Suppressor macrophage treated with lipopolysaccharide for 1 hour (primary cell): ENCODE results near the gene CHTOP.
"Not testable (repeated sequence)": the region's sequence is repeated elsewhere in the genome, so short reads cannot be mapped to it uniquely, and the experiment has no call there.

Source experiments
- DNase-seq, 3 donors: peaks; one replicate each; pipeline ENCODE4 v3.0.0-alpha.2; 2020 to 2022

The CHTOP gene

DNA sequence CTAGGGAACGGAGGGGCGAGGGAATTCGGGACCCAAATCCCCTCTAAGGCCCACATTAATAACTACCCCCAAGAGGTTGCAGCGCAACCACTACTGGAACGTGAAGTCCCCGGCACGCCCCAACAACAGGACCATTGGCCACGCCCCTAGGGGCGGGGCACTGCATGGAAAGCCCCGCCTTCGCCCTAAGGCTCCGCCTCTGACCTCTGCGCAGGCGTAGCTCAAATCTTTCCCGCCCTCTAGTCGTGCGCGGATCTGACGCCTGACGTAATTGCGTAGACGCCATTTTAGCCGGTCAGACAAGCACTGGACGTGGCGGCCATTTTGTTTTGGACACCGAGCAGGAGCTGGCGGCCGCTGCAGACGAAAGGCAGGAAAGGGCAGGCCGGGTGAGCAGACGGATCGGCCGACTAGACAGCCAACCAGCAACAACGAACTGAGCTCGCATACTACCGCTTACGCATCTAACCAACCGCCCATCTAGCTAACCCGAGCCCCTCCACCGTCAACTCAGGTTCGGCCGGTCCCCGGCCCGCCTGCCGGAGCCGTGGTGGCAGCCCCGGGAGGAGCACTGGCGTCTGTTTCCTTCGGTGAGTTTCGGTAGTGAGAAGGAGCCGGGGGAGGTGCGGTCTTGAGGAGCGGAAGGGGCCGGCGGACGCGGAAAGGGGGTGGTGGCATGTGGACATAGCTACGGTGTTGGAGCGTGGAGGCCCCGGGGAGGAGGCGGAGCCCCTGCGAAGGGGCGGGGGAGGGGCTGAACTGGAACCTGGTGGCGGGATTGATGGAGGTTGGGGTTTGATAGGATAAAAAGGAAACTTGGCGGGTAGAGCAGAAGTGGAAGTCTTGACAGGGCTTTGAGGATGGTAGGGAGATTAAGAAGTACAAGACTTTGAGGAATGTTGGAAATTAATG is at the start of gene CHTOP:
TSS of gene CHTOP (plus strand) at position 313 of the 912 bp plus-strand sequence. CDS start 2,523 bp downstream, outside the sequence.
- peak; percentile 99 to 100 (median 100) for DNase-seq

DNA sequence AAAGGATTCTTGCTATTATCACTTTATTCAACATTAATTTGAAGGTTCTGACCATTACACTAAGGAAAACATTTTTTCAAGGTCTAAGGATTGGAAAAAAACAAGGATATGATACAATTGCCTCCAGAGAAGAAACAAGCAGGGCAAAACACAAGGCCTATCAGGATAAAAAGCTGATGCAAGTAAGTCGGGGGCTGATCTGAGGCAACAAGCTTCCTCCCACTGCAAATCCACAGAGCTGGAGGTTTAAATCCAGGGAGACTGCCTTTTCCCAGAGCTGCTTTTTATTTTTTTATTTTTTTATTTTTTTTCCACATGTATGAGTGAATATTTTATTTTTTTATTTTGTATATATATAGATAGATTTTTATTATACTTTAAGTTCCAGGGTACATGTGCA is 48.9 kb upstream of the CHTOP start:
- no peak for DNase-seq

- DNase-seq, result no peak
Observed at GRCh38 chr1:153586347-153586746, 47.5 kb upstream of the CHTOP start.

- DNase-seq, result no peak
Observed at GRCh38 chr1:153587314-153587713, 46.6 kb upstream of the CHTOP start.

DNA sequence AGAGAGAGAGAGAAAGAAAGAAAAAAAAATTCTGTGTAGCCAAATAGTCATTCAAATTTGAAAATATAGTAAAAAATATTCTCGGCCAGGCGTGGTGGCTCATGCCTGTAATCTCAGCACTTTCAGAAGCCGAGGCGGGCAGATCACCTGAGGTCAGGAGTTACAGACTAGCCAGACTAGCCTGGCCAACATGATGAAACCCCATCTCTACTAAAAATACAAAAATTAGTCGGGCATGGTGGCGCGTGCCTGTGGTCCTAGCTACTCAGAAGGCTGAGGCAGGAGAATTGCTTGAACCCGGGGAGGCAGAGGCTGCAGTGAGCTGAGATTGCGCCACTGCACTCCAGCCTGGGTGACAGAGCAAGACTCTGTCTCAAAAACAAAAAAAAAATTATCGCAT is 45.8 kb upstream of the CHTOP start:
- not testable (repeated sequence) for DNase-seq

GRCh38 chr1:153588482-153588881 is 45.4 kb upstream of the CHTOP start:
- DNase-seq, result no peak

DNA sequence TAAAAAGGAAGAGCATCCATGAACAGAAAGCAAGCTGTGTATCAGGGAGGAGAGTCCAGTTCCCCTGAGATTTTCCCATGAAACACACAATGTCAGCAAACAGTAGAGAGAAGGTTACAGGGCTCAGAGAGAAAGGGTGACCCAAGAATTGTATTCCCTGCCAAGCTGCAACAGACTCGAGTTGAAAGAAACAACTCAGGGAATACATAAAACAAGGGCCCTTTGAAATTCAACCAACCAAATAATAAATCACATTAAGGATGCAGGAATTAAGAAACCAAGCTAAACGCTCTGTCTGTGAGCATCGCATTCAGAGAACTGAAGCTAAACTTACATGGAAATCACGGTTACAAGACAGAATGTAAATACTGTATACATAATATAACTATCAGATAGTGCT is 41.1 kb upstream of the CHTOP start:
- no peak for DNase-seq

DNA sequence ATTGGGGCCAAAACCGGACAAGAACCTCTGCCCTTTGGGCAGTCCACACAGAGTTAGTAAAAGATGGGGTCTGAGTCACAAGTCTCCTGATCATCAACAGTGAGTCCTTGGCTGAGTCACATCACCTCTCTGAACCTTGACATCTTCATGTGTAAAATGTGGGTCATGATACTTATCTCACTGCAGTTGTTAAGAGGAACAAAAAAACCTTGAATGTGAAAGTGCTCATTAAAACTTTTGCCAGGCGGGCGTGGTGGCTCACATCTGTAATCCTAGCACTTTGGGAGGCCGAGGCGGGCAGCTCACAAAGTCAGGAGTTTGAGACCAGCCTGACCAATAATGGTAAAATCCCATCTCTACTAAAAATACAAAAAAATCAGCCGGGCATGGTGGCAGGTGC is 36.7 kb upstream of the CHTOP start:
- peak; percentile 69 to 87 (median 81) for DNase-seq

- DNase-seq, result peak; percentile 65 to 83 (median 76)
Observed at GRCh38 chr1:153598309-153599172, 35.3 kb upstream of the CHTOP start.

DNA sequence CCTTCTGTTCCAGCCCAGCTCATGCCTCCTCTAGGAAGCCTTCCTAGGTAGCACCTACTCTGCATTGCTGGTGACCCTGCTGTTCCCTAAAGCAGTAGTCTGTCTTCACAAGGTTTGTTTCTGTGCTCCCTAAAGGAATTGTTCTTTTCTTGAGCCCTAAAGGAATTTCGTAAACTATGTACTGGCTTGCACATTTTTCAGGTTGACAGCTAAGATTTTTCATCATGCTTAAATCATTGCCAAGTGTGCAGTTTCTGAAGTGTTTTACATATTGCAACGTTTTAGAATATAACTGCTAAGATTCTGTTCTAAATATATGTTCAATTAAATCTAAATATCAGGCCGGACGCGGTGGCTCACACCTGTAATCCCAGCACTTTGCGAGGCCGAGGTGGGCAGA is 34.0 kb upstream of the CHTOP start:
- no peak for DNase-seq

DNA sequence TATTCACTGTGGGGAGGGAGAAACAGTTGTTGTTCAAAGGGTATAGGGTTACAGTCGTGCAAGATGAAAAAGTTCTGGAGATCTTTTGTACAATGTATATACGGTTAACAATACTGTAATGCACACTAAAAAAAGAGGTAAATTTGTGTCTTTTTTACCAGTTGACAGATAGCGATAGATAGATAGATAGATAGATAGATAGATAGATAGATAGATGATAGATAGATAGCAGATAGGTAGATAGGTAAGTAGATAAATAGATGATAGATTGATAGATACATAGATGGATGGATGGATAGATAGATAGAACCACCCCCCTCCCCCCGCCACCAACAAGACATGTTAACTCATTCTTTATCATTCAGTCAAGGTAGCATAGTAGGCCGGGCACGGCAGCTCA is 31.1 kb upstream of the CHTOP start:
- DNase-seq, result no peak

GRCh38 chr1:153606194-153606593 is 27.7 kb upstream of the CHTOP start:
- DNase-seq, result no peak

GRCh38 chr1:153607381-153607780 is 26.5 kb upstream of the CHTOP start:
- no peak for DNase-seq

GRCh38 chr1:153608089-153608682 is 25.7 kb upstream of the CHTOP start:
- no peak for DNase-seq

GRCh38 chr1:153608742-153609584 is 24.9 kb upstream of the CHTOP start:
- peak; percentile 66 to 76 (median 69) for DNase-seq

- DNase-seq, result no peak
Observed at GRCh38 chr1:153609585-153609907, 24.3 kb upstream of the CHTOP start.

- peak; percentile 38 to 54 (median 54) for DNase-seq
Observed at GRCh38 chr1:153610334-153610733, 23.5 kb upstream of the CHTOP start.

GRCh38 chr1:153610811-153611301 is 23.0 kb upstream of the CHTOP start:
- peak; percentile 66 to 76 (median 74) for DNase-seq

DNA sequence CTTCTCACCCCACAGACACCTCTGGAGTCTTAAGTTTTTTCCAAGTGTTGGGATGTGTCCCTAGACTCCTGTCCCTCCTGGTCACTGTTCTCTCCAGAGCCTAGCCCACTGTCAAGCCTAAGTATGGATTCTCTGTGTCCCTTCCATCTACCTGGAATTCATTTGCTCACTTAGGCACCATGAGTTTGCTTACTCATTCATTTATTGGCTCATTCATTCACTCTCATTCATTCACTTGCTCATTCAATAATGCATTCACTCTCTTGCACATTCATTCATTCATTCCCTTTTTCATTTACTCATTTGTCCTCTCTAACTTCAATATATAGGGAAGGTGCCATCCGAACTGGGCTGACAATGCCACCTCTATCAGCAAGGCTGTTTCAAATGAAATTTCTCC is 22.5 kb upstream of the CHTOP start:
- no peak for DNase-seq

DNA sequence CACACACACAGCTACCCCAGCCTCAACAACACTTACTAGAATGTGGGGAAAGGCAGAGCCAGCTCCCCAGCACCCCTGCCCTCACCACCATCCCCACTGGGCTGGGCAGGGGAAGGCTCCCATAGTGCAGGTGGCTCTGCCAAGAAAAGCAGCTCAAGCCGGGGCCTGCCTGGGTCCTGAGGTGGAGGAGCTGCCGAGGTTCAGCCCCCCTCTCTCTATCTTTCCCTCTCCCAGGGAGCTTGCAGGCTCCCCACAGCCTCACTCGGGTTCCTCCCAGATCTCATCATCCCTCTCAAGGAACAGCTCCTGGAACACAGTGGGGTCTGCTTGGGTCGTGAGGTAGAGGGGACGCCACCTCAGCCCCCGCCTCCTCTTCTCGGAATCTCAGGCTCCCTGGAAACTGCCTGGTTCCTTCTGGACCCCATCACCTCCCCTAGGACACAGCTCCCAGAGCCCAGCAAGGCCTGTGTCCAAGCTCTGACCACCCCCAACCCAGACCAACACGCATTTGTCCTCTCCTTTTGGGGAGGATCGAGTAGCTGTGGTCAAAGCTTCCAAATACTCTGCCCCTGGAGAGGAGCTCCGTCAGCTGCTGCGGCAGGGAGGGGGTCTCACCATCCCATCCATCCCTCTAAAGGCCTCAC is 21.6 kb upstream of the CHTOP start:
- no peak for DNase-seq

DNA sequence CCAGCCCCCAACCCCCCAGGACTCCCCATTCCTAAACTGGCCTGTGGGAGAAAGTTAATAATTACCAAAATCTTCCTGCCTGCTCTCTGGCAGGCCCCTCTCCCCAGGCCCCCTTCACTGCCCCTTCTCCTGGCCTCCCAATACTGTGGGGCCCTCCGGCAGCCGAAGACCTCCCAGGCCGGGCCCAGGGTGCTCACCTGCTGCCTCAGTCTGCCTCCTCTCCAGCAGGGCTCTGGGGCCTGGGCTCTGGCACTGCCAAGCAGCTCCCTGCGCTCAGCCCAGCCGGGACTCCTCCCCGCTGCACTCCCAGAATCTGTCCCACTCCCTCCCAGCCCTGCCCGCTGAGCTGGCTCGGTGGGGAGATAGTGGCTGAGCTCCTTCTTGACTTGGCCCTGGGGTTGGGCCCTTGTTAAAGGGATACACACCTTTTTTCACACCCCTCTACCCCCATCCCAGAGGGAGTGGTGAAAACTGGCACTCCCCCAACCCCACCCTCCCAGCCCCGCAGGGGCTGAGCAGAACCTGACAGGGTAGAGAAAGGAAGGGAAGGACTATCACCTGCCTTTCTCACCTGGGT is 21.0 kb upstream of the CHTOP start, which contains the start of gene S100A16:
TSS of gene S100A16 (minus strand) at position 383 of the 577 bp plus-strand sequence. CDS start 4,986 bp downstream, outside the sequence.
- no peak for DNase-seq
